Activated T-helper 1 cell treated with anti-CD3 and anti-CD28 coated beads, Interleukin-12 subunit alpha, Interleukin-12 subunit beta, Interleukin-2, Interleukin-4 antibody, amounts not matched to agents 30 ng/mL and 10 ng/mL and 1 ng/mL, durations not matched to agents 14 hours and 24 hours and 36 hours (primary cell): ENCODE results near the gene ZBTB24. TPM values are rescaled to one million over a fixed set of nuclear protein-coding genes. Genes with fewer than 3 reads are reported as not detected.

ENCODE experiments used
- DNase-seq: peaks from one replicate; pipeline ENCODE4 v3.0.0; 2021; ENCODE audit warnings: low spot score
- H3K27ac Mint-ChIP-seq: one replicate; pipeline ENCODE4 v1.8.0; 2021; ENCODE audit warnings: mild to moderate bottlenecking, mixed read lengths
- H3K27me3 Mint-ChIP-seq: one replicate; pipeline ENCODE4 v1.8.0; 2022; ENCODE audit warnings: mild to moderate bottlenecking, moderate library complexity, mixed read lengths; ENCODE audit not compliant: insufficient read depth
- H3K36me3 Mint-ChIP-seq: one replicate; pipeline ENCODE4 v1.8.0; 2021; ENCODE audit warnings: low read depth, mixed read lengths
- H3K4me1 Mint-ChIP-seq: one replicate; pipeline ENCODE4 v1.8.0; 2021; ENCODE audit warnings: low read depth, mixed read lengths
- H3K4me3 Mint-ChIP-seq: one replicate; pipeline ENCODE4 v1.8.0; 2021; ENCODE audit warnings: mild to moderate bottlenecking, moderate library complexity, mixed read lengths
- H3K9me3 Mint-ChIP-seq: one replicate; pipeline ENCODE4 v1.8.0; 2021; ENCODE audit warnings: mixed read lengths
- intact Hi-C: fragments of 100-400 bp; cut with micrococcal nuclease; formaldehyde crosslinking; loops from one replicate; pipeline ENCODE4 v1.15.1; 2024
- total RNA-seq: library from RNA; stranded (reverse); gene quantifications from 2 replicates; pipeline ENCODE4 v1.2.3, GENCODE V29; 2022

The ZBTB24 gene
- total RNA-seq, 1 donor from 2014 or later: 19.5 TPM

- intact Hi-C loops: loop anchor here (1.0 to 5.0 kb wide), 4 partner anchors 42 to 344 kb away; partner anchors contain the start of genes AK9, CEP57L1, FIG4 and ZBTB24
- H3K4me3 Mint-ChIP-seq: peak overlapping the region; percentile 88
- no peak for DNase-seq
- H3K9me3 Mint-ChIP-seq: no peaks in the 10 kb centered on the region
- H3K27me3 Mint-ChIP-seq: peaks cover 5% of the 10 kb centered on the region
- H3K36me3 Mint-ChIP-seq: peaks cover 18% of the 10 kb centered on the region
- peaks cover 23% of the 10 kb centered on the region for H3K4me1 Mint-ChIP-seq
- H3K27ac Mint-ChIP-seq: peak overlapping the region; percentile 91
These were observed 41.8 kb downstream of the ZBTB24 start for GRCh38 chr6:109441069-109441816.

- Mint-ChIP-seq H3K4me1 (peaks cover 23% of the 10 kb centered on the region), H3K36me3 (peaks cover 13% of the 10 kb centered on the region), H3K9me3 (no peaks in the 10 kb centered on the region), H3K27ac (peak within 1 kb of the TSS; percentile 91), H3K27me3 (peaks cover 5% of the 10 kb centered on the region), H3K4me3 (peak within 1 kb of the TSS; percentile 88)
- intact Hi-C loops: loop anchor here (1.0 to 5.0 kb wide), 7 partner anchors 15 to 343 kb away; partner anchors contain the start of genes AK9, CEP57L1, FIG4 and MICAL1
- peak; percentile 79 for DNase-seq
These were observed 42.5 kb downstream of the ZBTB24 start, which contains the start of the genes PPIL6 and SMPD2 for GRCh38 chr6:109440331-109441068. TSS of gene PPIL6 (minus strand) at chr6:109440628. CDS start at chr6:109440590, 38 bp downstream. TSS of gene SMPD2 (plus strand) at chr6:109440724. CDS start at chr6:109441122, 398 bp downstream.

GRCh38 chr6:109436041-109436440, 47.0 kb downstream of the ZBTB24 start:
- intact Hi-C loops: no loop called here
- no peaks in the 10 kb centered on the region for H3K36me3 Mint-ChIP-seq
- H3K27me3 Mint-ChIP-seq: peaks cover 22% of the 10 kb centered on the region
- no peaks in the 10 kb centered on the region for H3K4me1 Mint-ChIP-seq
- no peak overlapping the region for H3K27ac Mint-ChIP-seq
- H3K4me3 Mint-ChIP-seq: no peak overlapping the region
- DNase-seq: no peak
- H3K9me3 Mint-ChIP-seq: no peaks in the 10 kb centered on the region

DNA sequence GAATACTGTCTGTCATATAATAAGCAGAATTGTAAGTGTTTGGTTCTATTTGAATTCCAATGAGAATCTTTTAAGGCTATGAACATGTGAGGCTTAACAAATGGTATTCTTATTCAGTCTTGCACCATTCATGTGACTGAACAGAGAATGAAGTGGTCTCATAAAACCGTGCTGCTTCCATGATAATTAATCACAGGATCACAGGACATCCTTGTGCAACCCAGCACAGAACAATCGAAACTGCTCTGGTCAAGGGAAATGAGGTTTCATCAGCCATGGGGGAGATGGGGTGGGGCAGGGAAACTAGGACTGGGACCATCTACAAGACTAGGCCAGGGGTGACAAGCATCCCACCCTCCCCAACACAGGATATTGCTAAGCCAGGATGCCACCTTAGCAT, 48.6 kb downstream of the ZBTB24 start:
- no peaks in the 10 kb centered on the region for H3K36me3 Mint-ChIP-seq
- H3K4me1 Mint-ChIP-seq: no peaks in the 10 kb centered on the region
- intact Hi-C loops: no loop called here
- H3K9me3 Mint-ChIP-seq: no peaks in the 10 kb centered on the region
- H3K4me3 Mint-ChIP-seq: no peak overlapping the region
- H3K27me3 Mint-ChIP-seq: peaks cover 22% of the 10 kb centered on the region
- no peak for DNase-seq
- no peak overlapping the region for H3K27ac Mint-ChIP-seq

GRCh38 chr6:109429496-109429895, 53.5 kb downstream of the ZBTB24 start:
- H3K36me3 Mint-ChIP-seq: no peaks in the 10 kb centered on the region
- intact Hi-C loops: no loop called here
- H3K27ac Mint-ChIP-seq: no peak overlapping the region
- DNase-seq: no peak
- no peak overlapping the region for H3K4me3 Mint-ChIP-seq
- no peaks in the 10 kb centered on the region for H3K9me3 Mint-ChIP-seq
- peaks cover 5% of the 10 kb centered on the region for H3K4me1 Mint-ChIP-seq
- H3K27me3 Mint-ChIP-seq: peaks cover 22% of the 10 kb centered on the region

- Mint-ChIP-seq H3K27me3 (peaks cover 18% of the 10 kb centered on the region), H3K4me1 (peaks cover 5% of the 10 kb centered on the region), H3K9me3 (no peaks in the 10 kb centered on the region), H3K36me3 (no peaks in the 10 kb centered on the region), H3K4me3 (no peak overlapping the region), H3K27ac (no peak overlapping the region)
- intact Hi-C loops: no loop called here
- DNase-seq: no peak
These were observed 54.0 kb downstream of the ZBTB24 start for GRCh38 chr6:109428889-109429477.

DNA sequence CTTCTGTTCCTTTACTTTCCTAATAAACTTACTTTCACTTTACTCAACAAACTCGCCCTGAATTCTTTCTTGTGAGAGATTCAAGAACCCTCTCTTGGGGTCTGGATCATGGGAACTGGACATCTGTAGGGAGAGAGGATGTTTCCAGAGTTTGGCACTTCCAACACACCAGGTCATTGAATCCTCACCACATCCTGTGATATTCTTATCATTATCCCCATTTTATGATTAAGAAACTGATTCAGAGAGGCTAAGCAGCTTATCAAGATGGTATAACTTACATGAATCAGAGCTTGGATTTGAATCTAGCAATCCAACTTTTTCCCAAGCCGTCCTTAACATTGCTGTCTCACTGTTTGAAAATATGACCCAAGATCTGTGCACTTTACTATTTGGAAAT, 58.1 kb downstream of the ZBTB24 start:
- peaks cover 7% of the 10 kb centered on the region for H3K27me3 Mint-ChIP-seq

DNA sequence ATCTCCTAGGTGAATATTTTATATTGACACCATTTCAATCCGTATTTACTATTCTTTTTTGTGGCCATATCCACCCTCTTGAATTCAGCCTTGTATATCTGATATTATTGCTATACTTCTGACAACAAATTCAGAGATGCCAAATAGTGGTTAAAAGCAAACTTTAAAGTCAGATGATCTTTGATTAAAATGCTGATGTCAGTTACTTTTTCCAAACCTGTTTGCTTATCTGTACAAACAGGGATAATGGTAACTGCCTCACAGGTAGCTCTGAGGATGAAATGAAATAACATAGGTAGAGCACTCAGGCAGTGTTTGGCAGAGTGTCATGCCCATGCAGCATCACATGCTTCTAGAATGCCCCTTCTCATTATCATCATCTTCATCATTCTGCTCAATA, 61.8 kb downstream of the ZBTB24 start:
- peaks cover 5% of the 10 kb centered on the region for H3K4me1 Mint-ChIP-seq
- H3K4me3 Mint-ChIP-seq: no peak overlapping the region
- peaks cover 12% of the 10 kb centered on the region for H3K27me3 Mint-ChIP-seq
- DNase-seq: no peak
- intact Hi-C loops: no loop called here
- no peaks in the 10 kb centered on the region for H3K9me3 Mint-ChIP-seq
- no peak overlapping the region for H3K27ac Mint-ChIP-seq
- H3K36me3 Mint-ChIP-seq: no peaks in the 10 kb centered on the region

More for the DNA sequence above, 58.1 kb downstream of the ZBTB24 start:
- Mint-ChIP-seq H3K36me3 (no peaks in the 10 kb centered on the region), H3K9me3 (no peaks in the 10 kb centered on the region), H3K4me3 (no peak overlapping the region), H3K27ac (no peak overlapping the region), H3K4me1 (peaks cover 5% of the 10 kb centered on the region)
- no peak for DNase-seq
- intact Hi-C loops: no loop called here

- intact Hi-C loops: no loop called here
- H3K4me1 Mint-ChIP-seq: peaks cover 5% of the 10 kb centered on the region
- no peak overlapping the region for H3K27ac Mint-ChIP-seq
- no peaks in the 10 kb centered on the region for H3K36me3 Mint-ChIP-seq
- H3K27me3 Mint-ChIP-seq: peaks cover 10% of the 10 kb centered on the region
- DNase-seq: no peak
- H3K9me3 Mint-ChIP-seq: no peaks in the 10 kb centered on the region
- no peak overlapping the region for H3K4me3 Mint-ChIP-seq
These were observed 62.3 kb downstream of the ZBTB24 start for GRCh38 chr6:109420751-109421150.

GRCh38 chr6:109417646-109418045, 65.4 kb downstream of the ZBTB24 start:
- Mint-ChIP-seq H3K27me3 (peaks cover 15% of the 10 kb centered on the region), H3K4me3 (no peak overlapping the region), H3K27ac (no peak overlapping the region), H3K9me3 (no peaks in the 10 kb centered on the region), H3K4me1 (no peaks in the 10 kb centered on the region), H3K36me3 (no peaks in the 10 kb centered on the region)
- intact Hi-C loops: no loop called here
- no peak for DNase-seq
